Endothelial cell of umbilical vein (primary cell): ENCODE measurements around the gene TRPV6.

ENCODE experiments used
- CTCF ChIP-seq, 2 donors: IDR thresholded peaks; 1 replicate in 1 of 2; 2 replicates in 1 of 2; pipeline ENCODE4 v1.5.1; 2011; ENCODE audit warnings: low read length in 2 of 2, mild to moderate bottlenecking in 2 of 2, moderate library complexity in 2 of 2, control low read depth in 1 of 2, inconsistent platforms in 1 of 2, low read depth in 1 of 2; ENCODE audit not compliant: insufficient read depth in 1 of 2; ENCODE audit errors: extremely low read depth in 1 of 2
- EZH2 ChIP-seq: IDR thresholded peaks from 2 replicates; pipeline ENCODE4 v1.6.1; 2012; ENCODE audit warnings: borderline replicate concordance, low read depth, mild to moderate bottlenecking, moderate library complexity, low read length, inconsistent platforms; ENCODE audit not compliant: severe bottlenecking
- FOS ChIP-seq: IDR thresholded peaks from 2 replicates; pipeline ENCODE4 v1.6.1; 2011; ENCODE audit warnings: mild to moderate bottlenecking, low read length, moderate library complexity, borderline replicate concordance; ENCODE audit not compliant: insufficient read depth
- JUN ChIP-seq: IDR thresholded peaks from 2 replicates; pipeline ENCODE4 v1.6.1; 2011; ENCODE audit warnings: borderline replicate concordance, low read depth; ENCODE audit not compliant: insufficient read length, insufficient read depth
- MYC ChIP-seq: IDR thresholded peaks from one replicate; pipeline ENCODE4 v1.6.1; 2011; ENCODE audit warnings: mild to moderate bottlenecking, low read depth, low read length
- POLR2A ChIP-seq: IDR thresholded peaks from 2 replicates; pipeline ENCODE4 v1.6.1; 2012; ENCODE audit warnings: low read depth, mild to moderate bottlenecking, control low read depth, low read length
- POLR2AphosphoS5 ChIP-seq: IDR thresholded peaks from 2 replicates; pipeline ENCODE4 v1.6.1; 2012; ENCODE audit warnings: low read depth, mild to moderate bottlenecking, control low read depth, low read length, moderate library complexity; ENCODE audit not compliant: insufficient read depth
- TF ChIP-seq, protein P1 (sequence below): IDR thresholded peaks from 2 replicates; pipeline ENCODE4 v1.6.1; 2011; ENCODE audit not compliant: insufficient read depth, insufficient read length

DNA sequence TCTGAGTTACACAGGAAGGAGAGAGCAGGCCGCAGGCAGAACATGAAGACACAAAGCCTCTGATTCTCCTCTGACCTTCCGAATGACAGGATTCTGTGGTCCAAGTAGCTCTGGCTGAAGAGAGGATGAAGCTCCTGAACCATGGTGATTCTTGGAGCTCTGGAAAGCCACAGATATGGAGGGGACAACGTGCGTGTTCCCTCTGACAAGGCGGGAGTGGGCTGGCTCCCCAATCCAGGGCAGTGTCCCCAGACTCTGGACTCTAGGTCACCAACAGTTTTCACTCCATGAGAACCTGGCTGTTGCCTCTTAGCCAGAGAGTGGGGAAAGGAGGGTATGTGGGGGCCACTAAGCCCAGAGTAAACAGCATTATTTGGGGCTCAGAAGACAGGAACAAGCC lies 7.4 kb upstream of the TRPV6 start:
- TF ChIP-seq CTCF (IDR thresholded peaks at IDR 0.05; ENCODE audit: extremely low read depth in 1 of 2, insufficient read depth in 1 of 2, low read depth in 1 of 2, low read length in 2 of 2) (no peak), POLR2A (no peak), POLR2AphosphoS5 (no peak), JUN (no peak), FOS (no peak), EZH2 (no peak), MYC (no peak)
- TF ChIP-seq, protein P1, sequence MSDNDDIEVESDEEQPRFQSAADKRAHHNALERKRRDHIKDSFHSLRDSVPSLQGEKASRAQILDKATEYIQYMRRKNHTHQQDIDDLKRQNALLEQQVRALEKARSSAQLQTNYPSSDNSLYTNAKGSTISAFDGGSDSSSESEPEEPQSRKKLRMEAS, result no peak
